ENCODE measurements around the gene GAB4.
"Not testable (repeated sequence)": the region's sequence is repeated elsewhere in the genome, so short reads cannot be mapped to it uniquely, and the experiment has no call there.

The GAB4 gene

GRCh38 chr22:17007852-17008731, at the start of gene GAB4:
GAB4 (minus strand) TSS chr22:17008222; CDS start chr22:17008114, 108 bp downstream.
- no peak for FAIRE-seq

GRCh38 chr22:17056807-17057206, 48.8 kb upstream of the GAB4 start:
- FAIRE-seq: no peak

GRCh38 chr22:17056058-17056457, 48.0 kb upstream of the GAB4 start:
- FAIRE-seq: no peak

- no peak for FAIRE-seq
Observed at GRCh38 chr22:17047656-17048055, 39.6 kb upstream of the GAB4 start.

- no peak for FAIRE-seq
Observed at GRCh38 chr22:17046566-17047348, 38.7 kb upstream of the GAB4 start.

GRCh38 chr22:17043521-17043920, 35.5 kb upstream of the GAB4 start:
- FAIRE-seq: no peak

- not testable (repeated sequence) for FAIRE-seq
Observed at GRCh38 chr22:17036842-17037711, 29.1 kb upstream of the GAB4 start.

- FAIRE-seq: not testable (repeated sequence)
Observed at GRCh38 chr22:17035976-17036841, 28.2 kb upstream of the GAB4 start.

- no peak for FAIRE-seq
Observed at GRCh38 chr22:17035246-17035645, 27.2 kb upstream of the GAB4 start.

GRCh38 chr22:17034532-17034931, 26.5 kb upstream of the GAB4 start:
- not testable (repeated sequence) for FAIRE-seq

GRCh38 chr22:17032277-17032676, 24.3 kb upstream of the GAB4 start:
- FAIRE-seq: not testable (repeated sequence)

- FAIRE-seq: not testable (repeated sequence)
Observed at GRCh38 chr22:17024380-17024779, 16.4 kb upstream of the GAB4 start.

- not testable (repeated sequence) for FAIRE-seq
Observed at GRCh38 chr22:17015552-17015951, 7.5 kb upstream of the GAB4 start.

GRCh38 chr22:17014101-17014440, 6.0 kb upstream of the GAB4 start:
- not testable (repeated sequence) for FAIRE-seq

GRCh38 chr22:17013396-17014100, 5.5 kb upstream of the GAB4 start:
- FAIRE-seq: no peak

- no peak for FAIRE-seq
Observed at GRCh38 chr22:17012267-17012666, 4.2 kb upstream of the GAB4 start.

- FAIRE-seq: no peak
Observed at GRCh38 chr22:17009640-17010291, 1.7 kb upstream of the GAB4 start.

GRCh38 chr22:17007257-17007656, 765 bp downstream of the GAB4 start:
- FAIRE-seq: no peak

GRCh38 chr22:16989915-16990314, 18.1 kb downstream of the GAB4 start:
- FAIRE-seq: no peak

- FAIRE-seq: no peak
Observed at GRCh38 chr22:16988257-16988656, 19.8 kb downstream of the GAB4 start.

GRCh38 chr22:16987822-16988221, 20.2 kb downstream of the GAB4 start:
- no peak for FAIRE-seq

All from G401.6 (cell line).